Measurements from ENCODE around the gene GTPBP3. TPM values are rescaled to one million over a fixed set of nuclear protein-coding genes. Genes with fewer than 3 reads are reported as not detected.

Gene GTPBP3
- total and polyA plus RNA-seq, 5 experiments from 2014 or later = 6.6 to 55.6 (median 13.6) TPM

GRCh38 chr19:17339088-17339741 lies 1.9 kb downstream of the GTPBP3 start:
- no peaks in the 10 kb centered on the region for H3K27me3 Mint-ChIP-seq
- DNase-seq (peak in 1 of 10 donors; percentile 68), ATAC-seq (no peak)
- peaks cover 5 to 39% (median 31%) of the 10 kb centered on the region in 4 donors for H3K4me1 Mint-ChIP-seq
- H3K36me3 Mint-ChIP-seq = peaks cover 0 to 11% (median 0%) of the 10 kb centered on the region in 3 donors
- H3K27ac Mint-ChIP-seq = peak overlapping the region in 3 of 10 donors; percentile 40 to 69 (median 65)
- POLR2A ChIA-PET = interaction anchor here (0.9 to 2.0 kb wide), 2 partner anchors 34 to 36 kb away, joined by 3 to 7 read pairs; partner anchors contain the start of genes ABHD8 and MRPL34
- peak overlapping the region; percentile 2 to 90 (median 57) for H3K4me3 Mint-ChIP-seq
- H3K9me3 Mint-ChIP-seq = no peaks in the 10 kb centered on the region

DNA sequence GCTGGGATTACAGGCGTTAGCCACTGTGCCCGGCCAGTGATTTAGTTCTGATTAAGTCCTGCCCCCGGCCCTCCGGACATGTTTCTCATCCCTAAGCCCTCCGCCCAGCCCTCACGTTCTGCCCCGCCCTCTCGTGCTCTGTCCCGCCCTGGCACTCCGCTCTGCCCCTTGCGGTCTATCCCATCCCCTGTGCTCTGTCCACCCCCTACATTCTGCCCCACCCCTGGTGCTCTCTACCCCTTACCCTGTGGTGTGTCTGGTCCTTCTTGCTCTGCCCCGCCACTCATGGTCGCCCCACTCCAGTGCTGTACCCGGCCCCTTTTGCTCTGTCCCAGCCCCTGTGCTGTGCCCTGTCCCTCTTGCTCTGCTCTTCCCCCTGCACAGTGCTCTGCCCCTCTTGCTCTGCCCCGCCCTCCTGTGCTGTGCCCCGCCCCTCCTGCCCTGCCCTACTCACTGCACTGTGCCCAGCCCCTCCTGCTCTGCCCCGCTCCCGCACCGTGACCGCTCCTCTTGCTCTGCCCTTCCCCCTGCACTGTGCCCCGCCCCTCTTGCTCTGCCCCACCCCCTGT lies 3.0 kb downstream of the GTPBP3 start:
- ATAC-seq = no peak
- H3K4me1 Mint-ChIP-seq = peaks cover 3 to 31% (median 22%) of the 10 kb centered on the region in 4 donors
- no peaks in the 10 kb centered on the region for H3K9me3 Mint-ChIP-seq
- peaks cover 0 to 11% (median 0%) of the 10 kb centered on the region in 3 donors for H3K36me3 Mint-ChIP-seq
- no peak overlapping the region for H3K27ac Mint-ChIP-seq
- peak overlapping the region in 3 of 10 donors; percentile 6 to 41 (median 38) for H3K4me3 Mint-ChIP-seq
- H3K27me3 Mint-ChIP-seq = no peaks in the 10 kb centered on the region
- POLR2A ChIA-PET = no interaction called here
- no peak for DNase-seq

GRCh38 chr19:17340871-17341357 lies 3.6 kb downstream of the GTPBP3 start:
- Mint-ChIP-seq H3K9me3 (no peaks in the 10 kb centered on the region), H3K27ac (no peak overlapping the region), H3K4me1 (peaks cover 3 to 27% (median 21%) of the 10 kb centered on the region in 4 donors), H3K36me3 (peaks cover 0 to 11% (median 0%) of the 10 kb centered on the region in 3 donors), H3K27me3 (no peaks in the 10 kb centered on the region), H3K4me3 (peak overlapping the region in 1 of 10 donors; percentile 39)
- no peak for DNase-seq
- ATAC-seq = no peak
- POLR2A ChIA-PET = no interaction called here

DNA sequence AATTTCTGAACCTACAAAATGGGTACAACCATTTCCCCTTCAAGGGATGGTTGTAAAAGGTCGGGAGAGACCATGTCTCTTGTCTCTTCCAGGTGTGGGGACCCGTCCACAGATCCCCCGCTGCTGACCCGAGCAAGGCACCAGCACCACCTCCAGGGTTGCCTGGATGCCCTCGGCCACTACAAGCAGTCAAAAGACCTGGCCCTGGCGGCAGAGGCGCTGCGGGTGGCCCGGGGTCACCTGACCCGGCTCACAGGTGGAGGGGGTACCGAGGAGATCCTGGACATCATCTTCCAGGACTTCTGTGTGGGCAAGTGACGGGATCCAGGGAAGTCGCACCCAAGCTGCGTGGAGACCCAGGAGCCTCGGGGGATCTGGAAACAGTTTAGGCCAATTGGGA lies 4.0 kb downstream of the GTPBP3 start:
- Mint-ChIP-seq H3K27ac (no peak overlapping the region), H3K36me3 (peaks cover 0 to 11% (median 0%) of the 10 kb centered on the region in 3 donors), H3K9me3 (no peaks in the 10 kb centered on the region), H3K4me3 (peak overlapping the region in 1 of 10 donors; percentile 39), H3K4me1 (peaks cover 6 to 30% (median 24%) of the 10 kb centered on the region in 4 donors), H3K27me3 (no peaks in the 10 kb centered on the region)
- POLR2A ChIA-PET = no interaction called here
- no peak for DNase-seq
- no peak for ATAC-seq

DNA sequence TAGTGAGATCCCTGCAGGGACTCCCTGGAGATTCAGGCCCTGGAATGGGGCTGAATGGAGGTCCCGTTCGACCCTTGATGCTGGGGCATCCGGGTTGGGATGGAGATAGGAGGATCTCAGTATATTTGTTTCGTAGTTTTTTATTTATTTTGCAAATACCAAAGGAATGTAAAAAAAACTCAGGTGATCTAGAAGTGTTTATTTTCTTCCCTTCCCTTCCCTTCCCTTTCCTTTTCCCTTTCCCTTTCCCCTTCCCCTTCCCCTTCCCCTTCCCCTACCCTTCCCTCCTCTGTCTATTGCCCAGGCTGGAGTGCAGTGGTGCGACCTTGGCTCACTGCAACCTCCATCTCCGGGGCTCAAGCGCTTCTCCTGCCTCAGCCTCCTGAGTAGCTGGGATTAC lies 4.5 kb downstream of the GTPBP3 start:
- no peak for DNase-seq
- no peak for ATAC-seq
- Mint-ChIP-seq H3K4me1 (peaks cover 4 to 30% (median 21%) of the 10 kb centered on the region in 4 donors), H3K4me3 (no peak overlapping the region), H3K27ac (no peak overlapping the region), H3K36me3 (peaks cover 0 to 11% (median 0%) of the 10 kb centered on the region in 3 donors), H3K9me3 (no peaks in the 10 kb centered on the region), H3K27me3 (no peaks in the 10 kb centered on the region)
- POLR2A ChIA-PET = no interaction called here

DNA sequence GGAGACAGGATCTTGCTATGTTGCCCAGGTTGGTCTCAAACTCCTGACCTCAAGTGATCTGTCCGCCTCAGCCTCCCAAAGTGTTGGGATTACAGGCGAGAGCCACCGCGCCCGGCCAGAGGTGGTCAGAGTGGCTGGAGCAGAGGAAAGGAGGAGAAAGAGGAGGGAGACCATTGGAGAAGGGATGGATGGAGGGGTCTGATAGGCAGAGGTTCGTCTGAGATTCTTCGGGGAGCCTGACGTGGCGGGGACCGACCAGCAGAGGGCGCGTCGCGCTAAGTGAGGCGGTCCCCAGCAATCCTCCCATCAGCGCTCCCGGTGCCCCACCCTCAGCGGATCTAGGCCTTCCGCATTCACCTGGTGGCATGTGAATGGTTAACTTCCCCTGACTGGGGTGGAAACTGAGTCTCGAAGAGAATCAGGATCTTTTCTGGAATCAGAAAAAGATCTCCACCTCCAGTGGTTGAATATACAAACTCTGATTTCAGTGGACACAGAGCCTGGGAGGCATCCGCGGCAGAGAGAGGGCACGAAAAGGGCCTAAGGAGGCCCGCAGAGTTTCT lies 8.8 kb downstream of the GTPBP3 start:
- Mint-ChIP-seq H3K4me1 (peaks cover 5 to 8% (median 7%) of the 10 kb centered on the region in 4 donors), H3K9me3 (no peaks in the 10 kb centered on the region), H3K27me3 (peaks cover 8 to 31% (median 11%) of the 10 kb centered on the region in 5 donors), H3K27ac (peak overlapping the region in 4 of 10 donors; percentile 7 to 95 (median 40)), H3K4me3 (no peak overlapping the region), H3K36me3 (peaks cover 0 to 10% (median 0%) of the 10 kb centered on the region in 3 donors)
- peak; percentile 90 to 98 for ATAC-seq
- POLR2A ChIA-PET = interaction anchor here (0.6 to 1.4 kb wide), 3 partner anchors 23 to 120 kb away, joined by 3 to 4 read pairs (median 3); no protein-coding TSS in a partner anchor
- DNase-seq = peak; percentile 56 to 82 (median 74)

GRCh38 chr19:17347361-17347760 lies 10.0 kb downstream of the GTPBP3 start:
- POLR2A ChIA-PET = interaction anchor here (1.2 kb wide), 1 partner anchor 42 kb away, joined by 4 read pairs; no protein-coding TSS in a partner anchor
- no peak for DNase-seq

GRCh38 chr19:17347877-17348276 lies 10.5 kb downstream of the GTPBP3 start:
- ATAC-seq = no peak
- H3K27me3 Mint-ChIP-seq = peaks cover 10 to 38% (median 18%) of the 10 kb centered on the region in 5 donors

More at GRCh38 chr19:17347361-17347760, 10.0 kb downstream of the GTPBP3 start:
- no peak overlapping the region for H3K27ac Mint-ChIP-seq
- no peaks in the 10 kb centered on the region for H3K9me3 Mint-ChIP-seq
- H3K4me1 Mint-ChIP-seq = peaks cover 5 to 13% (median 12%) of the 10 kb centered on the region in 4 donors
- H3K36me3 Mint-ChIP-seq = peaks cover 0 to 2% (median 0%) of the 10 kb centered on the region in 3 donors
- peaks cover 10 to 38% (median 18%) of the 10 kb centered on the region in 5 donors for H3K27me3 Mint-ChIP-seq
- no peak for ATAC-seq
- H3K4me3 Mint-ChIP-seq = no peak overlapping the region

DNA sequence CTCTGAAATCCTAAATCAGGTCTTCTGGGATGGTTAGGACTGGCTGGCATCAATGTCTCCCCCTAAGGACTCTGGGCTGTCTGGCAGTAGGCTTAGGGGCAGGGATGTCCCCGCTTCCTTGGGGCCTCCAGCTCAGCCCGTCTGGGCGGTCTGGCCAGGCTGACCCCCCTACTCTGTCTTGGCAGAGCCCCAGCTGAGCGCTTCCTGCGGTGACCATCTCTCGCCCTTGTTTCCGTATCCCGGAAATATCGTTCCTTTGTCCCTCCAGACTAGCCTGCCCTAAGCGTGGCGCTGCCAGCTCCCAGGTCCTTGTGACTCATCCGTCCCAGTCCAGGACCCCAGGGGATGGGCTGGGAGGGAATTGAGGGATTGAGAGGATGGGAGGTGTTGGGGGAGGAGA lies 11.3 kb downstream of the GTPBP3 start:
- H3K4me3 Mint-ChIP-seq = no peak overlapping the region
- POLR2A ChIA-PET = interaction anchor here (0.7 kb wide), 1 partner anchor 44 kb away, joined by 3 read pairs; no protein-coding TSS in a partner anchor
- H3K36me3 Mint-ChIP-seq = no peaks in the 10 kb centered on the region
- ATAC-seq (no peak), DNase-seq (no peak)
- H3K27ac Mint-ChIP-seq = no peak overlapping the region
- H3K4me1 Mint-ChIP-seq = peaks cover 5 to 13% (median 12%) of the 10 kb centered on the region in 4 donors
- peaks cover 16 to 42% (median 19%) of the 10 kb centered on the region in 5 donors for H3K27me3 Mint-ChIP-seq
- no peaks in the 10 kb centered on the region for H3K9me3 Mint-ChIP-seq

More at GRCh38 chr19:17347877-17348276, 10.5 kb downstream of the GTPBP3 start:
- POLR2A ChIA-PET = interaction anchor here (1.2 kb wide), 1 partner anchor 42 kb away, joined by 4 read pairs; no protein-coding TSS in a partner anchor
- Mint-ChIP-seq H3K27ac (no peak overlapping the region), H3K4me3 (no peak overlapping the region), H3K9me3 (no peaks in the 10 kb centered on the region), H3K36me3 (no peaks in the 10 kb centered on the region), H3K4me1 (peaks cover 5 to 13% (median 12%) of the 10 kb centered on the region in 4 donors)
- DNase-seq = no peak

DNA sequence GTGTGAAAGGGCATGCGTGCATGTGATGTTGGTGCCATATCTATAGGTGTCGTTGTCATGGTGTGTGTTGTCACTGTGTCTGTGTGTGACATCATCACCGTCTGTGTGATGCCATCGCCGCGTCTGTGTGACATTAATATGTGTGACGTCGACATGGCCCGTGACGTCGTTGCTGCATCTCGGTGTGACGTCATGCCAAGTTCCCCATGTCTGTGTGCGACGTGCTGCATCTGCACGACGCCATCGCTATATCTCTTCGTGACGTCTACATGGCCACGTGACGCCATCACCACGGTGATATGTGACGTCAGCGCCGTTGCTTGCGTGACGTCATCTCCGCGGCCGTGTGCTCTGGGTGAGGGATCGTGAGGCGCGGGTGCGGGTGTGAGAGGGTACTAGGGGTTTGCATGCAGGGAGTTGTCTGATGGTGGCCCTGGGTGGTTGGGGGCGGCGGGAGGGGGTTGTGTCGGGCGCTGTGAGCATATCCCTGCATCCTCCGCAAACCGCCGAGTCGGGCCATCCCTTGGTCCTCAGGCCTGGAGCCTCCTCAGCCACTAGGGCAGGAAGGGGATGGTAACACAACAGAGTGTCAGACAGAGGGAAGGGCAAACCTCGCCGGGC lies 14.6 kb downstream of the GTPBP3 start:
- Mint-ChIP-seq H3K4me1 (peaks cover 2 to 7% (median 5%) of the 10 kb centered on the region in 4 donors), H3K36me3 (no peaks in the 10 kb centered on the region), H3K9me3 (no peaks in the 10 kb centered on the region), H3K4me3 (no peak overlapping the region), H3K27me3 (peaks cover 16 to 42% (median 19%) of the 10 kb centered on the region in 5 donors), H3K27ac (peak overlapping the region in 1 of 10 donors; percentile 48)
- ATAC-seq (no peak), DNase-seq (no peak)
- POLR2A ChIA-PET = no interaction called here

- H3K9me3 Mint-ChIP-seq = no peaks in the 10 kb centered on the region
- DNase-seq = no peak
- POLR2A ChIA-PET = no interaction called here
- H3K27ac Mint-ChIP-seq = no peak overlapping the region
- ATAC-seq = no peak
- H3K4me3 Mint-ChIP-seq = no peak overlapping the region
- no peaks in the 10 kb centered on the region for H3K36me3 Mint-ChIP-seq
- H3K4me1 Mint-ChIP-seq = peaks cover 1 to 7% (median 5%) of the 10 kb centered on the region in 4 donors
- H3K27me3 Mint-ChIP-seq = peaks cover 15 to 35% (median 17%) of the 10 kb centered on the region in 5 donors
Observed at GRCh38 chr19:17352608-17353280, 15.4 kb downstream of the GTPBP3 start.

DNA sequence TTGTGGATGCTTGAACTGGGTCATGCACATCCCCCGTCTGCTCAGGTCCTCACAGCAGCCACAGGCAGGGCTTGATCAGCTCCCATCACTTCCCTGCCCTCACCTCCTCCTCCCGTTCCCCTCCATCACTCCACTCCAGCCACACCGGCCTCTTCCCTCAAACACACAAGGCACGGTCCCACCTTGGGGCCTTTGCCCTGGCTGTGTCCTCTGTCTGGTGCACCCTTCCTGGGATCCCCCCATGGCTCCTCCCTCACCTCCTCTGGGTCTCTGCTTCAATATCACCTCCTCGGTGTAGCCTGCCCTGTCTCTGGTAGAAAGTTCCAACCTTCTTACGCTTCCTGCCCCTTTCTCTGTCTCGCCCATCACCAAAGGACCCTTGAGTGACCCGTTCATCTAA lies 16.0 kb downstream of the GTPBP3 start:
- Mint-ChIP-seq H3K4me3 (peak overlapping the region in 1 of 10 donors; percentile 73), H3K4me1 (peaks cover 0 to 7% (median 5%) of the 10 kb centered on the region in 4 donors), H3K36me3 (no peaks in the 10 kb centered on the region), H3K9me3 (no peaks in the 10 kb centered on the region), H3K27me3 (peaks cover 13 to 31% (median 14%) of the 10 kb centered on the region in 5 donors), H3K27ac (peak overlapping the region in 1 of 10 donors; percentile 70)
- DNase-seq = no peak
- POLR2A ChIA-PET = no interaction called here
- ATAC-seq = no peak

Data from naive thymus-derived CD8-positive, alpha-beta T cell (primary cell).